DMS 273 treated with DMSO at 0.1 percent for 48 hours (cell line): Measurements from ENCODE around the gene NTNG1.

ENCODE experiments used
- DNase-seq: peaks from one replicate; lab custom pipeline; 2025; lab: John Stamatoyannopoulos, UW

The NTNG1 gene

DNA sequence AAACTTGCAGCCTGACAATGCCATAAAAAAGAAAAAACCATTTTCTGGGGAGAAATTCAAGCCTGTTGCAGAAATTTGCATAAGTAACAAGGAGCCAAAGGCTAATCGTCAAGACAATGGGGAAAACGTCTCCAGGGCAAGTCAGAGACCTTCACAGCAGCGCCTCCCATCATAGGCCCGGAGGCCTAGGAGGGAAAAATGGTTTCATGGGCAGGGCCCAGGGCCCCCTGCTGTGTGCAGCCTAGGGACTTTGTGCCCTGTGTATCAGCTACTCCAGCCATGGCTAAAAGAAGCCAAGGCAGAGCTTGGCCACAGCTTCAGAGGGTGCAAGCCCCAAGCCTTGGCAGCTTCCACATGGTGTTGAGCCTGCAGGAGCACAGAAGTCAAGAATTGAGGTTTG is 369.5 kb downstream of the NTNG1 start:
- DNase-seq = no peak

DNA sequence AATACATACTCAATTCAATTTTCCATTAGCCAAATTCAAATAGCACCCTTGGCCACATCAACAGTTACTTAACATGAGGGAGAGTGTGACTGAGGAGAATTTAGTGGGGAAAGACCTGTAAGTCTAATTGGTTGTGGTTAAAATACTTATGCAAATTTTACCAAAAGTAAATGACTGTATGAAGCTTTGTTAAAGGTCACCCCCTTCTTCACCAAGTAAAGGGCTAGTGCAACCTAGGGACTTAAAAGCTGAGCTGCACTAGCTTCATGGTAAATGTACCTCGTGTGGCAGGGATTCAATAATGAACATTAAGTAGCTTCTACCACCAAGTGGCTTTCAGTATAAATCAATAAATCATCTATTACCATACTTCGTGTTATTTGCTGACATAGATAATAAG is 372.0 kb downstream of the NTNG1 start:
- DNase-seq = no peak

DNA sequence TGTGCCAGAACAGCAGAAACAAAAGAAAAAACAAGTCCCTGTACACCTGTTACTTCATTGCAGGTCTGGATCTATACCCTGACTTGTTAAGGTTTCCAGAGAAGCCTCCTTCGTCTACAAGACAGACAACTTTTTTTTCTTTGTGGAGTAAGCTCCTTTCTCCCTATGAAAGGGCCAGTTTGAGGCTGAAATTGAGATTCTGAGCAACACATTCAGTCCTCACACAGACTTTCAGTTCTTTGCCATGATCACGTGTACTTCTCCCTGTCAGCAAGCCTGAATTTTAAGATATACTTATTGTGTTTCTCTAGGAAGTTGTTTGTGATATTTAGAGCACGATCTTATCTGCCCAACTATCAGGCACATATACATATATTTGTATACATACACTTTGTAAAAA is 374.0 kb downstream of the NTNG1 start:
- no peak for DNase-seq

DNA sequence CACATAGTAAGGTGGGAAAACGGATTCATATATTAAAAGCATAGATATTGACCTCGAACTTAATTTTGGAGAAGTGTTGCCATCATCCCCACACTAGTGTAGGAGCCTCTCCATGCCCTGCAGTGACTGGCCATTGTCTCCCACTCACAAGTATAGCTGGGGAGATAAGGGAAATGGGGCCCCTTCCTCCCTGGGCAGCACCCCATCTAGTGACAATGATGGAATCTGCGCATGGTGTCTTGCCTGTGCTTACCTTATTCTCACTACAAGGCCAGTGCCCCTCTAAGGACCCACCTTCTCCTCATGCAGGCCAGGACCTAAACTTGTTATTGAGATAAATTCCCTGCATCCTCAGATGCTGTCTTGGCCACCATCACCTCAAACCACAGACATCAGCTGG is 374.9 kb downstream of the NTNG1 start:
- no peak for DNase-seq

DNA sequence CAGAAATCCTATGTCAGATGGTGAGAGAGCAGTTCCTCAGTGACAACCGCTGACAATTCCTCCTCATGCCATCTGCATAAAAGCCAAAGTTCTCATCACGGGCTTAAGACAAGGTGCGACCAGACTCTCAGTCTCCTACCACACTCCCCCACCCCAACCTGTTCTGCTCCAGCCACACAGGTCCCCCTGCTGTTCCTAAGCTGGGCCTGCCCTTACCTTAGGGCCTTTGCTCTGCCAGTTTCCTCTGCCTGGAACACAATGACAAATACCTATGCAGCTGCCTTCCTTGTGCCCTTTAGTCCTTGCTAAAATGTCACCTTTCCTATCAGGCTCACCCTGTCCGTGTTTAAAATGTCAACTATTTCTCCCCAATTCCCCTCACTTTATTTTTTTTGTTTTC is 382.2 kb downstream of the NTNG1 start:
- DNase-seq = no peak

DNA sequence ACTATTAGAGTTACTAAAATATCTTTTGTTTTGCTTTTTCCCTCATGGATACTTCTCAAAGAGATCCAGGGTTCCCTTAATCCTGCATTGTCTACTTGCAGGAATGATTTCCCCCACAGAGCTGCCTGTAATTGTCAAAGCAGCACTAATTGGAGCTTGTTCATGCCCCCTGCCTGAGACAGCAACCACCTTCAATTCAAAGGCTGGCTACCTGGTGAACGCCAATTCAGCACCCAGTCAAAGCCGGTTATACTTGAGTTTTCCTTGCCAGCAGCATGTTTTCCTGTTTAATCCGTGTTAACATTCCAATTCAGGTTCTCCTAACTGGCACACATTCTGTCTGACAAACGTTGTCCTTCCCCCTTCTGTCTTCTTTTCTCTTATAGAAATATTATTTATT is 382.9 kb downstream of the NTNG1 start:
- no peak for DNase-seq

DNA sequence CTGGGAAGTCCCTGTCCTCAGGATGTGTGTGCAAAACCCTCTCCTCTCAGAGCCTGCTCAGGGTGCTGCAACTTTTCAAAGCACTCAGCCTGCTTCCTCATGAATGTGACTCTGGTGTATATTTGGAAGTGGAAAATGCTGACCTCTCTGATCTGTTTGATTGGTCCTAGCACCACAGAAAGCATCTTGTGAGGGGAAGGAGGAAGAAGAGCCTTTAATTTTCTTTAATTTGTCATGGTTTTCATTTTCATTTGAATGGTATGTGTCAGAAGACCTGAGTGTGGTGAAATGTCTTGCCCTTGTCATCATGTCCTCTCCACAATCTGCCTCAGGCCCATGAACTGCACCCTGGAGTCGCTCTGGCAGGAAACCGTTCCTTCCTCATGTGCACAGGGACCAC is 383.5 kb downstream of the NTNG1 start:
- no peak for DNase-seq

DNA sequence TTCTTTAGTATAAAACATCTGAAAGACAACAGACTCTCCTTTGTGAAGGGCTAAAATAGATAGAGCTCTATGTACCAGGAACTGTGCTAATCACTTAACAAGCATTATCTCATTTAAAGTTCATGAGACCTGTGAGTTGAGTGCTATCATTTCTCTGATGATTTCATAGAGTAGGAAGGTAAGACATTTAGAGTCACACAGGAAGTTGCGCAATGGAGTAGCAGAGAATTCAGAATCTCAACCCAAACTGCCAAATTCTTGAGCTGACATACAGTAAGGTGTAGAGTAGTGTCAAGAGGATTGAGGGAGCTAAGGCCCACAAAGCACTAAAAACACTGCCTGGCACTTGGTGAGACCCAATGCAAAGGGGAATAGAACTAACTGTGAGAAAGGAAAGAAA is 384.3 kb downstream of the NTNG1 start:
- no peak for DNase-seq

DNA sequence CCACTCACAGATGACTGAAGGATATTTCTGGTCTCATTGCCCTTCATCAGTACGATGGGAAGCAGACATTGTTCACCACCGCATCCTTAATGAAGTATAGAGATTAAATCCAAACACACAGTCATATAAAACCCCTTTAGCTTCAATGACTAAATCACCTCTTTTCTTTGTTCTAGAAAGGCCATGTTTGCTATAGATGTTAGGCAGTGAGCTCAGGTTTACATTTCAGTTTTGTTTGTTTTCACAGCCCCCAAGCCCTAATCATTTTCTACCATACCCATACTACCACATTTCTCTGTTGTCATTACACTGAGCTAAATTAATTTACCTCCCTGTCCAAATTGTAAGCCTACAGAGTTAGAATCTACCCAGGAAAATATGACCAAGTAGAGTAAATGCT is 385.1 kb downstream of the NTNG1 start:
- no peak for DNase-seq

DNA sequence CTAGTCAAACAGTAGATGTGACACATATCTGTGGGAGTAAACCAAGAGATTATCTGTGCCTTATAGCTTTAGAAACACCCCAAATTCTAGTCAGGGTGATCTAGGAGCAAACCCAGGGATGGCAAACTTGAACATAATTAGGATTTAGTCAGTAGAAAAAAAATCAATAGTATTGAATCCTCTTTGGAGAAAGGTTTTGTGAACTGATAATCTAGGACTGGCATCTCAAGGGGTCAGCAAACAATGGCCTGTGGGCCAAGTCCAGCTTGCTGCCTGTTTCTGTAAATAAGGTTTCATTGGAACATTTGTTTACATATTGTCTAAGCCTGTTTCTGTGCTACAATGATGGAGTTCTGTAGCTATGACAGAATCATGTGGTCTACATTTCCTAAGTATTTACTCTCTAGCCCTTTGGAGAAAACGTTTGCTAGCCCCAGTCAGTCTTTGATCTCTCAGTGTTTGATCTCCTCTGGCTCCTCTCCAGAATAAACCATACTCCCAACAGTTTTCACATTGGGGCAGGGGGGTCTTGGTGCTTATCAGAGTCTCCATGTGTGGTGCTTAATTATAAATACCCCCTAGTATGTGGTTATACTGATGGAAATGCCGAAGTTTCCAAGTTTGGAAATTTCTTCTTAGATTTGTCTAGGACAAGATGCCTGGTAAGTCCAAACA is 385.8 kb downstream of the NTNG1 start:
- no peak for DNase-seq

DNA sequence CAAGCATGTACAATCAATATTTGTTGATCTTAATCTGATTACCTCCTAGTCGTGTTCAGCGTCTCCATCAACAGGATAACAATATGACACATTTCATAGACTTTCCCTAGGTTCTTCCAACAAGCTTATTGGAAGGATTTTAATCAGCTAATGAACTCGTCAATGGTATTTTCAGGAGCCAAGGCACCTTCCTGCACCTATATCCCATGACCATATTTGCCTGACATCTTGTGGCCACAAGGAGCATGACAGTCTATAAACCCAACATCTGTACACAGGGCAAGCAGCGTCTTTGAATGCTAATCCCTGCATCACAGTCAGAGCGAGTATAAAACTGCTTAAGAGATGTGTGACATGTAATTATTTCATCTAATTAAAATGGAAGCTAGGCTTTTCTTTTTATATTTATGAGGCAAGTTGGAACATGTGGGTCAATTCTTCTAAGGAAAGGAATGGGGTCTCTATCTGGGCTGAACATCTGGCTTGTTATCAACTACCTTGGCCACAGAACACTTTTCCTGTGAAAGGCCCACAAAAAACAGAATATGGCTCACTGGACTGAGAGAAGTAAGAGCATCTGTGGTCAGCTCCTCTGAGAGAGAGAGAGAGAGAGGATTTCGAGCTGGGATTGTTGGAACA is 388.8 kb downstream of the NTNG1 start:
- peak; percentile 74 for DNase-seq

DNA sequence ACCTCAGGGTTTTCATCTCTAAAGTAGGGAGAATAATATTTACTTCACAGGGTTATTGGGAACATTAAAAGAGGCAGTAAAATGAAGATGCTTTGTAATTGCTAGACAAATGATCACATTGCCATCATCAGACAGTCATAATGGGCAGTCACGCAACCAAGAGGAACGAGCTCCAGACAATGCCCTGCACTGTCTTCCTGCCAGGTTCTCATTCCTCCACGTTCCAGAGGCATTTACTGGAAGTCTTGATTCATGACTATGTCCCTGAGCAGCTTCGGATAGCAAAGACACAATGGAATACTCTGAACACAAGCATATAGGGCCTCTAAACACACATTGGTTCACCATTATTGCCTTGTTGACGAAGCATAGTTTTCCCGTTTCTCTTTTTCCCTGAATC is 389.7 kb downstream of the NTNG1 start:
- no peak for DNase-seq

DNA sequence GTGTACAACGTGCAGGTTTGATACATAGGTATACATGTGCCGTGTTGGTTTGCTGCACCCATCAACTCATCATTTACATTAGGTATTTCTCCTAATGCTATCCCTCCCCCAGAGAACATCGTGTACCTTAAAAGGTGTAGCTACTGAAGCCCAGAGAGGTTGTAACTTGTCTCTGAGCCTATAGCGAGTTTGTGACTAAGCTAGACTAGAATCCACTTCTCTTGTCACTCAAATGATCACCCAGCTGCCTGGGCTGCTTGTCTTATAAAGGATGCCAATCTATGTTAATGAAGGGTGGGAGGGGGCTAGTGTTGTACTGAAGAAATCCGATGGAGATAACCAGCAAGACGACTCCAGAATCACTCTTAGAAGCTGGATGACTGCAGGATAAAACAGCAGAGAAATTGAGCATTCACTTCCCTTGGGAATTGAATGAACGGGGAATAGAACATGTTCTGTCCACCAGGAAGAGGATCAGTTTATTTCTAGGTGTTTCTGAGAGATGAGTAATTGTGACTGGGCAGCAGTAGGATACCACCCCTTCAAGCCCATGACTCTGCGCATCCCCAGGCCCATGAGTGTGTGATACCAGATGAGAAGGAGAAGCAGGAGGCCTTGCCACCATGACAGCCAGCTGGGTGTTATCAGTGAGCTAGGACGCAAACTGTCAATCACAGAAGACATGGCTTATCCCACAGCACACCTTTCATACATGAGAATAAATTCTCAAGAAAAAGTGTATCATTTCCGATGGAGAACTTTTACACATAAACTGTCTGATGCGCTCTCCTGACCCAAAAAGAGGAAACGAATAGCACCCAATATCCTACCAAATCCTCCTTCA is 390.4 kb downstream of the NTNG1 start:
- no peak for DNase-seq

DNA sequence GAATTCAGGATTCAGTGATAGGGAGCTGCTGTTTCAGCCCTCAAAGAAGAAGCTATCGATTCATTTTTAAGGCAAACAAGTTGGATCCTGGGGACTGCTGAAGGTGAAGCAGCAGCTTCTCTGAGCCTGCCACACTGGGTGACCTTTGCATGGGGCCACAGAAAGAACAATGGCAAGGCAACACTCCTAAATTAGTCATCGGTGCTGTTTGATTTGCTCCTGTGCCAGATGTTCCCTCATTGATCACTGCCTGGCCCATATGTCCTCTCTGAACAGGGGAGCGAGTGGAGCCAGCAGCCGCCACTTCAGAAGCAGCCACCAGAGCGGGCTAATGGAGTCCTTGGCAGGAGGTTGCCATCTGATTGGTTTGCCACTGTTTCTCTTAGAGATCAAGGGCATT is 391.5 kb downstream of the NTNG1 start:
- peak; percentile 85 for DNase-seq
